HAP-1 (cell line): ENCODE measurements around the gene EID1.
"Not testable (repeated sequence)": the region's sequence is repeated elsewhere in the genome, so short reads cannot be mapped to it uniquely, and the experiment has no call there.

Experiments
- DNase-seq, 2 experiments: peaks; one replicate each; pipeline ENCODE4 v3.0.0-alpha.2; 2016 to 2020; ENCODE audit warnings: low spot score in 2 of 2
- H3K27me3 ChIP-seq: fragments of 250-450 bp; sonication (Bioruptor Pico); 2 replicates; pipeline ENCODE4 v1.5.1; 2020; ENCODE audit warnings: low read depth, mild to moderate bottlenecking, moderate library complexity
- H3K36me3 ChIP-seq: fragments of 250-450 bp; sonication (Bioruptor Pico); replicated peaks from 2 replicates; pipeline ENCODE4 v1.5.1; 2020; ENCODE audit warnings: mild to moderate bottlenecking
- H3K4me1 ChIP-seq: fragments of 250-450 bp; sonication (Bioruptor Pico); 2 replicates; pipeline ENCODE4 v1.5.1; 2020; ENCODE audit warnings: mild to moderate bottlenecking
- H3K4me3 ChIP-seq: fragments of 250-450 bp; sonication (Bioruptor Pico); 2 replicates; pipeline ENCODE4 v1.5.1; 2020; ENCODE audit warnings: mild to moderate bottlenecking, moderate library complexity
- H3K9me3 ChIP-seq: fragments of 250-450 bp; sonication (Bioruptor Pico); 2 replicates; pipeline ENCODE4 v1.5.1; 2020; ENCODE audit warnings: mild to moderate bottlenecking, moderate library complexity
- in situ Hi-C: fragments of 300-500 bp; cut with MboI; formaldehyde crosslinking; loops from 3 replicates; pipeline ENCODE4 v1.14.3; 2020; ENCODE audit warnings: low sequenced_read_pairs, inconsistent platforms, mixed read lengths

Gene EID1

GRCh38 chr15:48877630-48878595 is at the start of gene EID1:
TSS of gene EID1 (plus strand) at chr15:48878134. CDS start at chr15:48878177, 43 bp downstream.
- H3K4me1 ChIP-seq = peaks cover 15% of the 10 kb centered on the region
- in situ Hi-C loops = no loop called here

GRCh38 chr15:48828471-48828870 is 49.5 kb upstream of the EID1 start:
- Histone ChIP-seq H3K36me3 (no peaks in the 10 kb centered on the region), H3K9me3 (no peaks in the 10 kb centered on the region; the same call in 1 of the 2 replicates), H3K4me1 (peaks cover 6% of the 10 kb centered on the region), H3K4me3 (no peak overlapping the region), H3K27me3 (0 out of 2 replicates have a peak, but pooled peaks cover 2% of the 10 kb centered on the region)
- no peak for DNase-seq
- in situ Hi-C loops = no loop called here

More at GRCh38 chr15:48877630-48878595, at the start of gene EID1:
- Histone ChIP-seq H3K36me3 (no peaks in the 10 kb centered on the region), H3K27me3 (no peaks in the 10 kb centered on the region), H3K4me3 (peak within 1 kb of the TSS; percentile 83), H3K9me3 (no peaks in the 10 kb centered on the region)
- DNase-seq = peak; percentile 88 to 92

- in situ Hi-C loops = no loop called here
- Histone ChIP-seq H3K27me3 (0 out of 2 replicates have a peak, but pooled peaks cover 2% of the 10 kb centered on the region), H3K36me3 (no peaks in the 10 kb centered on the region), H3K9me3 (no peaks in the 10 kb centered on the region; the same call in 1 of the 2 replicates), H3K4me3 (no peak overlapping the region), H3K4me1 (peaks cover 2% of the 10 kb centered on the region)
- DNase-seq = no peak
These were observed 49.0 kb upstream of the EID1 start for GRCh38 chr15:48828906-48829305.

GRCh38 chr15:48832648-48833047 is 45.3 kb upstream of the EID1 start:
- Histone ChIP-seq H3K9me3 (no peaks in the 10 kb centered on the region; the same call in 1 of the 2 replicates), H3K27me3 (0 out of 2 replicates have a peak, but pooled peaks cover 2% of the 10 kb centered on the region), H3K36me3 (no peaks in the 10 kb centered on the region), H3K4me3 (no peak overlapping the region), H3K4me1 (0 out of 2 replicates have a peak, but pooled peaks cover 3% of the 10 kb centered on the region)
- in situ Hi-C loops = no loop called here
- DNase-seq = no peak

- Histone ChIP-seq H3K4me1 (0 out of 2 replicates have a peak, but pooled peaks cover 3% of the 10 kb centered on the region), H3K9me3 (no peaks in the 10 kb centered on the region; the same call in 1 of the 2 replicates), H3K36me3 (no peaks in the 10 kb centered on the region), H3K27me3 (0 out of 2 replicates have a peak, but pooled peaks cover 2% of the 10 kb centered on the region), H3K4me3 (no peak overlapping the region)
- DNase-seq = no peak
- in situ Hi-C loops = no loop called here
These were observed 44.3 kb upstream of the EID1 start for GRCh38 chr15:48833526-48834239.

GRCh38 chr15:48834756-48835155 is 43.2 kb upstream of the EID1 start:
- Histone ChIP-seq H3K4me3 (no peak overlapping the region), H3K9me3 (no peaks in the 10 kb centered on the region; the same call in 1 of the 2 replicates), H3K36me3 (no peaks in the 10 kb centered on the region), H3K27me3 (0 out of 2 replicates have a peak, but pooled peaks cover 2% of the 10 kb centered on the region), H3K4me1 (0 out of 2 replicates have a peak, but pooled peaks cover 3% of the 10 kb centered on the region)
- in situ Hi-C loops = no loop called here
- no peak for DNase-seq

- H3K36me3 ChIP-seq = no peaks in the 10 kb centered on the region
- in situ Hi-C loops = no loop called here
- H3K9me3 ChIP-seq = no peaks in the 10 kb centered on the region
- H3K4me3 ChIP-seq = no peak overlapping the region
- no peaks in the 10 kb centered on the region for H3K27me3 ChIP-seq
- H3K4me1 ChIP-seq = no peaks in the 10 kb centered on the region
- no peak for DNase-seq
These were observed 35.4 kb upstream of the EID1 start for GRCh38 chr15:48842501-48842900.

GRCh38 chr15:48845123-48845522 is 32.8 kb upstream of the EID1 start:
- no peaks in the 10 kb centered on the region for H3K4me1 ChIP-seq
- DNase-seq = no peak
- H3K9me3 ChIP-seq = no peaks in the 10 kb centered on the region
- no peaks in the 10 kb centered on the region for H3K36me3 ChIP-seq
- no peaks in the 10 kb centered on the region for H3K27me3 ChIP-seq
- H3K4me3 ChIP-seq = no peak overlapping the region
- in situ Hi-C loops = no loop called here

- Histone ChIP-seq H3K4me3 (no peak overlapping the region), H3K4me1 (peaks cover 1% of the 10 kb centered on the region), H3K36me3 (no peaks in the 10 kb centered on the region), H3K9me3 (no peaks in the 10 kb centered on the region), H3K27me3 (no peaks in the 10 kb centered on the region)
- in situ Hi-C loops = loop anchor here (25.0 kb wide), 2 partner anchors 488 to 562 kb away; partner anchors contain the start of gene FGF7
- no peak for DNase-seq
These were observed 27.3 kb upstream of the EID1 start for GRCh38 chr15:48850648-48851047.

- H3K4me3 ChIP-seq = no peak overlapping the region
- no peaks in the 10 kb centered on the region for H3K36me3 ChIP-seq
- no peak for DNase-seq
- H3K9me3 ChIP-seq = no peaks in the 10 kb centered on the region
- no peaks in the 10 kb centered on the region for H3K27me3 ChIP-seq
- peaks cover 6% of the 10 kb centered on the region for H3K4me1 ChIP-seq
- in situ Hi-C loops = loop anchor here (25.0 kb wide), 2 partner anchors 490 to 560 kb away; partner anchors contain the start of gene FGF7
These were observed 26.0 kb upstream of the EID1 start for GRCh38 chr15:48851956-48852355.

- in situ Hi-C loops = loop anchor here (25.0 kb wide), 2 partner anchors 492 to 558 kb away; partner anchors contain the start of gene FGF7
- not testable (repeated sequence) for H3K4me3 ChIP-seq
These were observed 23.5 kb upstream of the EID1 start for GRCh38 chr15:48854434-48854833.

GRCh38 chr15:48855501-48856440 is 22.2 kb upstream of the EID1 start:
- no peaks in the 10 kb centered on the region for H3K9me3 ChIP-seq
- H3K4me1 ChIP-seq = peaks cover 6% of the 10 kb centered on the region
- H3K4me3 ChIP-seq = no peak overlapping the region
- in situ Hi-C loops = loop anchor here (25.0 kb wide), 2 partner anchors 493 to 557 kb away; partner anchors contain the start of gene FGF7
- DNase-seq = peak; percentile 25 to 56
- no peaks in the 10 kb centered on the region for H3K36me3 ChIP-seq
- no peaks in the 10 kb centered on the region for H3K27me3 ChIP-seq

More at GRCh38 chr15:48854434-48854833, 23.5 kb upstream of the EID1 start:
- H3K4me1 ChIP-seq, H3K36me3 ChIP-seq, H3K9me3 ChIP-seq, DNase-seq, H3K27me3 ChIP-seq: not testable (repeated sequence)
